GM19043 (cell line): ENCODE data around the gene TMEM151B.

ENCODE experiments used
- ATAC-seq: cut with Tn5 transposase; IDR thresholded peaks from one replicate; pipeline ENCODE4 v1.9.1; 2021; ENCODE audit warnings: low read depth; ENCODE audit not compliant: unreplicated experiment

TMEM151B gene

GRCh38 chr6:44232676-44233566, 37.3 kb upstream of the TMEM151B start:
- ATAC-seq: no peak

DNA sequence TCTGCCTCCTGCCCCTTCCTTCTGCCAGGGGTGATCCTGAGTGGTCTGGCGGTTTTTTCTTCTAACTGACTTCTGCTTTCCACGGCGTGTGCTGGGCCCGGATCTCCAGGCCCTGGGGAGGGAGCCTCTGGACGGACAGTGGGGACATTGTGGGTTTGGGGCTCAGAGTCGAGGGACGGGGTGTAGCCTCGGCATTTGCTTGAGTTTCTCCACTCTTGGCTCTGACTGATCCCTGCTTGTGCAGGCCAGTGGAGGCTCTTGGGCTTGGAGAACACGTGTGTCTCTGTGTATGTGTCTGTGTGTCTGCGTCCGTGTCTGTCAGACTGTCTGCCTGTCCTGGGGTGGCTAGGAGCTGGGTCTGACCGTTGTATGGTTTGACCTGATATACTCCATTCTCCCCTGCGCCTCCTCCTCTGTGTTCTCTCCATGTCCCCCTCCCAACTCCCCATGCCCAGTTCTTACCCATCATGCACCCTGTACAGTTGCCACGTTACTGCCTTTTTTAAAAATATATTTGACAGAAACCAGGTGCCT, 36.6 kb upstream of the TMEM151B start:
- no peak for ATAC-seq

DNA sequence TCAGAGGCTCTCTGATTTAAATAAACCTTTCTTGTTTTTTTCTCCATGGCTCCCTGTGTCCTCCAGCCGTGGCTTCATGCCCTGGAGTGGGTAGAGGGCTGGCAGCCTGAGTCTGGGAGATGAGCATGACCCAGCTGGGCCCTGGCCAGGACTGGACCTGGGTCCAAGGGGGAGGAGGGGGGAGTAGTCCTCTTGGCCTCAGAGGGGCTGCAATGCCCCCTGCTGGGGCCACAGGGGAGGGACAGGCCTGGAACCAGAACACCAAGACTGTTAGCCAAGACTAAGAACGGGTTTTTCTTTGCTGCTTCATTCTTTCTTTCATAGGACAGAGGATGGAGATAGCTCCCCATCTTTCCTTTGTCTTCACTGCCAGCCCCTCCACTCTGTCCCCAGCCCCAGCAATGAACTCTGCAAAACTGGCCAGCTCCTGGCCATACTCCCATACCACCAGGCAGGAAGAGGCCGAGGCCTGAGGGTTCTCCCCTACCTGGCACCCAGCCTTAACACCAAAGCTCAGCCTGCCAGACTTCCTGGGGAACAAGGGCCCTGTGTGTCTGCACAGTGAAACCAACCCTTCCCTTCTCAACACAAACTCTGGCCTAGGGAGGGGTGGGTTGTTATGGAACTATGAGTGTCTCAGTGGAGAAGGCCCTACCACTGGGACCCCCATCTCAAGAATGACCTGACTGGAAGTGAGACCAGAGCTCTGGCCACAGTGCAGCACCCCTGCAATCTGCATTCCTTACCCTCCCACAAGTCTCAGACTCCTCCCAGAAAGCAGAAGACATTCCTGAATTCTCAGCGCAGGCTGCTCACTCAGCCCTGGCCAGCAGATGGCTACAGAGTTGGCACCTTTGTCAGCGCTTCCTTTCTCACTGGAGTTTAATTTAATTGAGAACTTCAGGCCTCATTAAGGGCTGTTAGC, 35.9 kb upstream of the TMEM151B start:
- no peak for ATAC-seq

DNA sequence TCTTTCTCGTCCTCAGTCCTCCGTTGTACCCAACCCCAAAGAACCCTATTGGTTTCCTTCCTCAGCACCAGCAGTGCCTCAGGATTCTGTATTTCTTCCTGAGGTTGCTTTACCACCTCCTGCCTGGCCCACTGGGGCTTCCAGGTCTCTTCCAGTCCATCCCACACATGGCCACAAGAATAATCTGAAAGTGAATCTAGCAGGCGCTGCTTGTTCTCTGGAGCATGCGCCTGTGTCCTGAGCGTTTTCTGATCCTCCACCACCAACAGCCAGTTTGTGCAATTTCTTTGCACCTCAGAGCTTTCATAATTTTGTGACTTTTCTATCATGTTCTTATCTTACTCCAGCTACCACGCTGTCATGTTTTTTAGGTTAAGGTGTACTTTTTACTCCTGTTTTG, 35.0 kb upstream of the TMEM151B start:
- no peak for ATAC-seq

DNA sequence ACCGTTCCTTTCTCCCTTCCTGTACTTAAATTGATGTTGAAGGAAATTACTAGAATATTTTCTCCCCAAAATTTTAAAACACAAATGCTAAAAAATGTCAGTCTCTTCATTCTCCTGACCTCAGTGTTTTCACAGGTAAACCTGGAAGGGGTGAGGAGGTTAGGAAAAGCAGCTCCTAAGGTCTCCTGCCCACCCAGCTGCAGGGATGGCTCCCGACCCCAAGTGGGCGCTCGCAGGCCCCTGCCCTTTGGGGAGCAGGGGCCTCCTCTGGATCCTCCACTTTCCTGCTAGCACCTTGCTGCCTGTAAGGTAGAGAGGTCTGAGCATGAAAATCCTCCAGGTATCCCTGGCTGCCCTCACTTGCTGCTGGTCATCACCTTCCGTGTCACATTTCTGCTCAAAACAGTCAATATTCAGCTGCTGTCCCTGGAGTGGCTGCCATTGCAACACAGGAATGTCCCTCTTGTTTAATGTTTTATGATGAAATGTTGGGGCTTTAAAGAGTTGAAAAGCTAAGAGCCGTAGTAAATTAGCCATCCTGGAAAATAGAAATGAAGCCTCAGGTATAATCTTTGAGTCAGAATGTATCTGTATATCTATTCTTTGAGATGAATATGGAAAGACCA, 34.2 kb upstream of the TMEM151B start:
- no peak for ATAC-seq

DNA sequence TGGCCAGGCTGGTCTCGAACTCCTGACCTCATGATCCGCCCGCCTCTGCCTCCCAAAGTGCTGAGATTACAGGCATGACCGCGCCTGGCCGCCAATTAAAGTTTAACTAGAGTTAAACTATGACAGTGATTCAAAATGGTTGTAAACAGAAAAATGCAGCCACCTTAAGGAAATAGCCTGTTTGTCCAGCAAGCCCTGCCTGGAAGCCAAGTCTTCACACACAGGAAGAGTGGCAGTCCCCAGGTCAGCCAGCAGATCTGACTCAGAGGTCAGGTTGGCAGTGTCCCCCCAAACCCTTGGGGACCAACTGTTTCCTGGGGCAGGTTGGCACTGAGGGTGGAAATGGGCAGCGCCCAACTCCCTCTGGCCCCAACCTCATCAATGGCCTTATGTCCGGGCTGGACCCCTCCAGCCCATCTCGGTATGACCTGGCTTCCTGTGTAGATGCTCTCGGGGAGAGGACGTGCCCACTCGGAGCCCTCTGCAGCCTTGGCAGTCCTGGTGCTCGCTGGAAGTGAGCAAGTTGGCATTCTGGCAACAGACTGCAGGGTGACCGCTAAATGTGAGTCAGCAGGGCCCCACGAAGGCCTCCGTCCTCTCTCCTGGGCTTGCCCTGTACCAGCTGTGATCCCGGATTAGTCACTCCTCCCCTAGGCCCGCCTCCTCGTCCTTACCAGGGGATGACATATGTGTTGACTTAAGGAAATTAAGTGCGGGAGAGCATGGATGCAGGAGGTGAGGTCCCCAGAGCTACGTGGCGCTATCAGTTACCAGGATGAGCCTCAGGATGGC, 33.0 kb upstream of the TMEM151B start:
- peak; percentile 64 for ATAC-seq

DNA sequence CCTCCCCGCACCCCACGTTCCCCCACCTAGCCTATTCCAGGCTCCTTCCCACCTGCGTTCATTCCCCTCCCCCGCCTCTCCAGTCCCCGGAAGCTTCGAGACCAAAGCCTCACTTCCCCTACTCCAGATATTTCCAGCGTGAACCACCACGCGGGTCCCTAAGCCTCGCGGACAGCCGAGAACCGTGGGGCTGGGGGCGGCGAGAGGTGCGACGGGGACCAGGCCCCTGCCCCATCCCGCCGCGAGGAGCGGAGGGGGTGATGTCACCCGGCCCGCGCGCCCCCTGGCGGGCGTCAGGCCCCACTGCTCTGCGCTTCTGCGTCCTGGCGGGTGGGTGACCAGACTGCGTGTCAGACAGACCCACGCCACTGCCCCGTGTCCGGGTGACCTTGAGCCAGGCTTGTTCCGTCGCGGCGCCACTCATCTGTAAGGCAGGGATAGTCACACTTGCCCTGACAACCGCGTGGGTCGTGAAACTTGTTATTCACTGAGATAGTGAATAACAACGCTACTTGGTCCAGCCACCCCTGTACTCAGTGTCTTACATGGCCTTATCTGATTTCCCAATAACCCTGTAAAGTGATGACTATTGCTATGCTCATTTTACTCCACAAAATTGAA, 32.3 kb upstream of the TMEM151B start:
- ATAC-seq: peak; percentile 79

GRCh38 chr6:44238687-44239350, 31.4 kb upstream of the TMEM151B start:
- ATAC-seq: no peak

DNA sequence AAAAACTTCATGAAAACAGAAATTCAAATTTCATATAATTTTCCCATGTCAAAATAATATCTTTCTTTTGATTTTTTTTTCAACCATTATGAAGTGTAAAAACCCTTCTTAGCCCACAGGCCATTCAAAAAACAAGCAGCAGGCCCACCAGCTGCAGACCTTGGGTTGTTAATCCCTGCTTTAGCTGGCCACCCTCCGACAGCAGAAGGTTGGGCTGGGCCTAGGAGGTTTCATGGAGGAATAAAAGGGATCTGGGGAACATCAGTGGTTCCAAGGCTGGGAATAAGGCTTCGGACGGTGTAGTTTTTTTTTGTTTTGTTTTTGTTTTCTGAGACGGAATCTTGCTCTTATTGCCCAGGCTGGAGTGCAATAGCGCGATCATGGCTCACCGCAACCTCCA, 26.9 kb upstream of the TMEM151B start:
- no peak for ATAC-seq

DNA sequence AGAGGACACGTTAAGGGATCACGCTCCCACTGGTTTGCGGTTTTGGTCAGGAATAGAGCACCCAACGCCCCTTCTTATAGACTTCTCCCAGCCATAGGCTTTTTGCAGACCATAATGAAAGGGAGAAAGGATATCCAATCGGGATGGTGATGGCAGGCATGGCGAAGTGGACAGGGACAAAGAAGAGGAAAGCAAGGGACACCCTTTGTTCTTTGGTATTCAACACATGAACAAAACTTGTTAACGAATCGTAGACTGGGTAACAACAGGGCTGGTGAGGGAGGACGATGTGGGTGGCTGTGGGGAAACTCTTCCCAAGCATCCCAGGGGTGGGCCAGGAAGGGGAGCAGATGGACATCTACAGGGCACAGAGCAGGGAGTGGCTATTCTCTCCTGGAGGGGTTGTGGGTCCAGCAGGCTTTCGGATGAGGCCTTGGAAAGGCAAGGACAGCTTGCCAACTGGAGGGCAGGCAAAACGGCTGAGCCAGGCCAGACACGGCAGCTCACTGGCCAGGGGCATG, 24.8 kb upstream of the TMEM151B start:
- ATAC-seq: no peak

DNA sequence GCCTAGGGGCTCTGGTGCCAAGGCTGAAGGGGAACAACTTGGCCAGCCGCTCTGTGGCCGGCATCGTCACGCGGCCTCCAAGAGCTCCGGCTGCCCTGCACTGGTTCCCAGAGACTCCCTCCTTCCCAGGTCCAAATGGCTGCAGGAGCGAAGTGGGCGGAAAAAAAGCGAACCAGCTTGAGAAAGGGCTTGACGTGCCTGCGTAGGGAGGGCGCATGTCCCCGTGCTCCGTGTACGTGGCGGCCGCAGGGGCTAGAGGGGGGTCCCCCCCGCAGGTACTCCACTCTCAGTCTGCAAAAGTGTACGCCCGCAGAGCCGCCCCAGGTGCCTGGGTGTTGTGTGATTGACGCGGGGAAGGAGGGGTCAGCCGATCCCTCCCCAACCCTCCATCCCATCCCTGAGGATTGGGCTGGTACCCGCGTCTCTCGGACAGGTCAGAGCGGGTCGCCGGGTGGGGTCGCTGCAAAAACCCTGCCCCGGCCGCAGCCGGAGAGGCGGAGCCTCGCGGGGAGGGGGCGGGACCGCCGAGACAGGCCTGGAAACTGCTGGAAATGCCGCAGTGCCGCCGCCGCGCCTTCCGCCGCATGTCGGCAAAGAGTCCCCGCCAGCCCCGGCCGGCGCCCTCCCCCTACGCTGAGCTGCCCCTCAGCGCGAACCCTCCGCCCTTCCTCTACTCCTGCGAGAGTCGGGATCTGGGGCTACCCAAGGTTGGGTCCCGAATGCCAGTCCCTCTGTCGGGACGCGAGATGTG, 24.2 kb upstream of the TMEM151B start:
- peak; percentile 38 for ATAC-seq

DNA sequence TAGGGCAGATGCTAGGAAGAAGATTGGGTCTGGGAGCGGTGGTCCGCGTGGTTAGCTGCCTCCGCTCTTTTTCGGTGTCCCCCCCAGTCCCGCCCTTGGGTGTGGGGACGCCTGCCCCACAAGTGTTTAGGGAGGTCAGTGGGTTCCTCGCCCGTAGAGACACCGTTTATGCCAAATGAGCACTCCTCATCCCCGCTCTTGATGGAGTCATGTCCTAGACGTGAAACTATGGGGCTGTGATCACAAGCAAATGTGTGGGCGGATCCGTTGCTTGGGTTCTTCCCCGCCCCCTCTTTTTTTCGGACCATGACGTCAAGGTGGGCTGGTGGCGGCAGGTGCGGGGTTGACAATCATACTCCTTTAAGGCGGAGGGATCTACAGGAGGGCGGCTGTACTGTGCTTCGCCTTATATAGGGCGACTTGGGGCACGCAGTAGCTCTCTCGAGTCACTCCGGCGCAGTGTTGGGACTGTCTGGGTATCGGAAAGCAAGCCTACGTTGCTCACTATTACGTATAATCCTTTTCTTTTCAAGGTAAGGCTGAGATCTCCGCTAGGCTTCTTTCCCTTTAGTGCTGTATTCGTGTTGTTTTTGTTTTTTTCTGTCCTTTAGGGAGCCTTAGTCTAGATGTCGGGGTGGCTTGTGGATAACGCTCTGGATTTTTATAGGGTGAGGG, 23.4 kb upstream of the TMEM151B start, which contains the start of gene HSP90AB1:
HSP90AB1 (plus strand) TSS at position 439 of the 675 bp plus-strand sequence. CDS start 1,529 bp downstream, outside the sequence.
- ATAC-seq: peak; percentile 68

- ATAC-seq: no peak
These were observed 22.6 kb upstream of the TMEM151B start for GRCh38 chr6:44247338-44248302.

DNA sequence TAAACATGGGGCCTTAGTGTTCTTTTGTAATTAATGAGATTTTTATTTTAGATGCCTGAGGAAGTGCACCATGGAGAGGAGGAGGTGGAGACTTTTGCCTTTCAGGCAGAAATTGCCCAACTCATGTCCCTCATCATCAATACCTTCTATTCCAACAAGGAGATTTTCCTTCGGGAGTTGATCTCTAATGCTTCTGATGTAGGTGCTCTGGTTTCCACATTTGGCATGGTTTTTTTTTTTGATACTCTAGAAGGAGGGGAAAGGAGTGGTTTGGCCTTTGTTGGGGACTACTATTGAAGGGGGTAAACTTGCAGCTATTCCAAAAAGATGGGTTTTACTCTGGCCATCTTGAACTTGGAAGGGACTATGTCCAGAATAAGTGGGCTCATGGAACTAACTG, 21.7 kb upstream of the TMEM151B start:
- no peak for ATAC-seq

DNA sequence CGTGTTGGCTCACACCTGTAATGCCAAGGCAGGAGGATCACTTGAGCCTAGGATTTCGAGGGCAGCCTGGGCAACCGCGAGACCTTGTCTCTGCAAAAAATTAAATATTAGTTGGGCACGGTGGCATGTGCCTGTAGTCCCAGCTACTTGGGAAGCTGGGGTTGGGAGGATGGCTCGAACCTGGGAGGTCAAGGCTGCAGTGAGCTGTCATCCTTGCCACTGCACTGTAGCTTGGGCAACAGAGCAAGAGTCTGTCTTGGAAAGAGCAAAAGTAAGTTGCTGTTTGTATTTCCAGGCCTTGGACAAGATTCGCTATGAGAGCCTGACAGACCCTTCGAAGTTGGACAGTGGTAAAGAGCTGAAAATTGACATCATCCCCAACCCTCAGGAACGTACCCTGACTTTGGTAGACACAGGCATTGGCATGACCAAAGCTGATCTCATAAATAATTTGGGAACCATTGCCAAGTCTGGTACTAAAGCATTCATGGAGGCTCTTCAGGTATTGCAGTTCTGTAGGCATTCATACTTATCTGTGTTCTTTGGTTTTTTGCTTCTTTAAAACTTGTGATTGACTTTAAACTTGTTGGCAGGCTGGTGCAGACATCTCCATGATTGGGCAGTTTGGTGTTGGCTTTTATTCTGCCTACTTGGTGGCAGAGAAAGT, 21.0 kb upstream of the TMEM151B start:
- ATAC-seq: no peak
